ENCODE measurements around the gene ATG10. TPM values are rescaled to one million over a fixed set of nuclear protein-coding genes. Genes with fewer than 3 reads are reported as not detected.
"Not testable (repeated sequence)": the region's sequence is repeated elsewhere in the genome, so short reads cannot be mapped to it uniquely, and the experiment has no call there.

The ATG10 gene
- total RNA-seq, 1 experiment from 2014 or later = 12.2 TPM

DNA sequence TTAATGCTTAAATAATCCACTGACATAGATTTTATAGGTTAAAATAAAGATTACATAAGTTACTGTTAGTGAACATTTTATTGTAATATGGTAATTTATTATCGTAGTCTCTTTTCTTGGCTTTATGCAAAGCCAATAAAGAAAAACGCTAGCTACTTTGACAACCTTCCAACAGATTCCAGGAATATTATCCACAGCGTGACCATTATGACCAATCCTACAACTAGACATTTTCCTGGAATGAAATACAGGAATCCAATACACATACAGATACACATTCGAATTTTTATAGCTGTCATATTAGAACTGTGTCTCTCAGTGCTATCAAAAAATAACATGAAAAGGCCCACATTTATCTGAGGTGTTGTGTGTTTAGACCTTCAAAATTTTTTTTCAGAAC is 293.2 kb downstream of the ATG10 start:
- ChIA-PET CTCF (no interaction called here), POLR2A (no interaction called here)
- no peak for ATAC-seq

DNA sequence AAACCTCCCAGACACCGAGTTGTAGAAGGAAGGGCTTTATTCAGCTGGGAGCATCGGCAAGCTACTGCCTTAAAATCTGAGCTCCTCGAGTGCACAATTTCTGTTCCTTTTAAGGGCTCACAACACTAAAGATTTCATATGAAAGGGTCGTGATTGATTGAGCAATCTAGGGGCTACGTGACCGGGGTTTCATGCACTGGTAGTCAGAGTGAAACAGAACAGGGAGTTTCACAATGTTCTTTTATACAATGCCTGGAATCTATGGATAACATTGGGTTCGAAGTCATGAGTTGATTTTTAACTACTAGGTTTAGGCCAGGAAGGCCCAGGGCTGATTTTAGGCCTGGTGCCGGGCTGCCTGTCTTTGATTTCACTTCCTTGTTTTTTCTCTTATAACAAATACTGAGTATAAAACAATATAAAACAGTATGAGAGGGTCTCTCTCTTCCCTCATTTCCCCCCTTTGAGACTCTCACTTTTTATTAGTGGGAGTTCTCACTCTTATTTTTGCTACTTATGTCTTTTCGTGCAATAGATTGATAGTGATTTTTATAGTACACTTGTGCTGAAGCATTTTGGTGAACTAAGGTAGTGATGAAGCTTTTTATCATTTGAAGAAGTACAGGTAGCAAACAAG is 295.6 kb downstream of the ATG10 start:
- H3K27ac Mint-ChIP-seq; DNase-seq (ENCODE audit: low spot score); H3K27me3 Mint-ChIP-seq (ENCODE audit: low read depth); ATAC-seq; H3K4me3 Mint-ChIP-seq; POLR2A ChIA-PET: not testable (repeated sequence)
- Mint-ChIP-seq H3K4me1 (peaks cover 15% of the 10 kb centered on the region), H3K9me3 (peaks cover 24% of the 10 kb centered on the region), H3K36me3 (peaks cover 22% of the 10 kb centered on the region)
- CTCF ChIA-PET = interaction anchor here (1.2 kb wide), 1 partner anchor 10 kb away, joined by 3 read pairs; no protein-coding TSS in a partner anchor

More for the DNA sequence above, 293.2 kb downstream of the ATG10 start:
- TF ChIP-seq ZBTB21 (CRISPR knock-in tag; IDR thresholded peaks at IDR 0.05; ENCODE audit: borderline replicate concordance) = no peak
- TF ChIP-seq, protein P1, sequence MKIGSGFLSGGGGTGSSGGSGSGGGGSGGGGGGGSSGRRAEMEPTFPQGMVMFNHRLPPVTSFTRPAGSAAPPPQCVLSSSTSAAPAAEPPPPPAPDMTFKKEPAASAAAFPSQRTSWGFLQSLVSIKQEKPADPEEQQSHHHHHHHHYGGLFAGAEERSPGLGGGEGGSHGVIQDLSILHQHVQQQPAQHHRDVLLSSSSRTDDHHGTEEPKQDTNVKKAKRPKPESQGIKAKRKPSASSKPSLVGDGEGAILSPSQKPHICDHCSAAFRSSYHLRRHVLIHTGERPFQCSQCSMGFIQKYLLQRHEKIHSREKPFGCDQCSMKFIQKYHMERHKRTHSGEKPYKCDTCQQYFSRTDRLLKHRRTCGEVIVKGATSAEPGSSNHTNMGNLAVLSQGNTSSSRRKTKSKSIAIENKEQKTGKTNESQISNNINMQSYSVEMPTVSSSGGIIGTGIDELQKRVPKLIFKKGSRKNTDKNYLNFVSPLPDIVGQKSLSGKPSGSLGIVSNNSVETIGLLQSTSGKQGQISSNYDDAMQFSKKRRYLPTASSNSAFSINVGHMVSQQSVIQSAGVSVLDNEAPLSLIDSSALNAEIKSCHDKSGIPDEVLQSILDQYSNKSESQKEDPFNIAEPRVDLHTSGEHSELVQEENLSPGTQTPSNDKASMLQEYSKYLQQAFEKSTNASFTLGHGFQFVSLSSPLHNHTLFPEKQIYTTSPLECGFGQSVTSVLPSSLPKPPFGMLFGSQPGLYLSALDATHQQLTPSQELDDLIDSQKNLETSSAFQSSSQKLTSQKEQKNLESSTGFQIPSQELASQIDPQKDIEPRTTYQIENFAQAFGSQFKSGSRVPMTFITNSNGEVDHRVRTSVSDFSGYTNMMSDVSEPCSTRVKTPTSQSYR (CRISPR knock-in tag; IDR thresholded peaks at IDR 0.05) = no peak
- TF ChIP-seq TP53 (CRISPR knock-in tag; IDR thresholded peaks at IDR 0.05) = no peak
- no peak for TF ChIP-seq OVOL2 (CRISPR knock-in tag; IDR thresholded peaks at IDR 0.05; ENCODE audit: borderline replicate concordance)
- no peak for TF ChIP-seq ZNF138 (CRISPR knock-in tag; conservative IDR thresholded peaks at IDR 0.05)
- TF ChIP-seq, protein P2, sequence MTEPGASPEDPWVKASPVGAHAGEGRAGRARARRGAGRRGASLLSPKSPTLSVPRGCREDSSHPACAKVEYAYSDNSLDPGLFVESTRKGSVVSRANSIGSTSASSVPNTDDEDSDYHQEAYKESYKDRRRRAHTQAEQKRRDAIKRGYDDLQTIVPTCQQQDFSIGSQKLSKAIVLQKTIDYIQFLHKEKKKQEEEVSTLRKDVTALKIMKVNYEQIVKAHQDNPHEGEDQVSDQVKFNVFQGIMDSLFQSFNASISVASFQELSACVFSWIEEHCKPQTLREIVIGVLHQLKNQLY (CRISPR knock-in tag; IDR thresholded peaks at IDR 0.05) = no peak
- TF ChIP-seq, protein P3, sequence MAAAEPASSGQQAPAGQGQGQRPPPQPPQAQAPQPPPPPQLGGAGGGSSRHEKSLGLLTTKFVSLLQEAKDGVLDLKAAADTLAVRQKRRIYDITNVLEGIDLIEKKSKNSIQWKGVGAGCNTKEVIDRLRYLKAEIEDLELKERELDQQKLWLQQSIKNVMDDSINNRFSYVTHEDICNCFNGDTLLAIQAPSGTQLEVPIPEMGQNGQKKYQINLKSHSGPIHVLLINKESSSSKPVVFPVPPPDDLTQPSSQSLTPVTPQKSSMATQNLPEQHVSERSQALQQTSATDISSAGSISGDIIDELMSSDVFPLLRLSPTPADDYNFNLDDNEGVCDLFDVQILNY (CRISPR knock-in tag; IDR thresholded peaks at IDR 0.05) = no peak
- no peak for TF ChIP-seq NR3C1 (CRISPR knock-in tag; conservative IDR thresholded peaks at IDR 0.05; ENCODE audit: low read depth)
- no peak for TF ChIP-seq GRHL2 (CRISPR knock-in tag; IDR thresholded peaks at IDR 0.05; ENCODE audit: insufficient replicate concordance, severe bottlenecking)
- TF ChIP-seq NFATC4 (CRISPR knock-in tag; IDR thresholded peaks at IDR 0.05) = no peak
- no peak for TF ChIP-seq ATF1 (CRISPR knock-in tag; IDR thresholded peaks at IDR 0.05)
- Mint-ChIP-seq H3K4me1 (no peaks in the 10 kb centered on the region), H3K27ac (no peak overlapping the region), H3K4me3 (no peak overlapping the region), H3K9me3 (peaks cover 24% of the 10 kb centered on the region), H3K27me3 (ENCODE audit: low read depth) (no peaks in the 10 kb centered on the region), H3K36me3 (peaks cover 22% of the 10 kb centered on the region)
- no peak for DNase-seq (ENCODE audit: low spot score)

DNA sequence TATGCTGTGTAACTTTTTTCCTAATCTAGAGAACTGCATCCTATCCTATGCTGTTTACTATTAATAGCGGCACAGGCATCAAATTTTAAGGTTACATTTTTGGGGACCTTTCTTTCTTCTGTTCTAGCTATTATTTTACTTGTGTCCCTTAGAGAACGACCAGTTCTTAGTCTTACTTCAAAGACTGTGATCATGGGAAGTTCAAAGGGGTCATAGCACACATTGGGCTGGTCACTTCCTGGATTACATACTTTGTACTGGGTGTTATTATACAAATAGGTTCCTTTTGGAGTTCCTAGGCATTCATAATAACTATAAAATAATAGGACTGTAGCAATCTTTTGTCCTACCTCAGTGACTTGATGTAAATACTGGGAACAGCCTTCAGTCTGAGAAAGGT is 297.5 kb downstream of the ATG10 start:
- POLR2A ChIA-PET; DNase-seq (ENCODE audit: low spot score); ATAC-seq; H3K27me3 Mint-ChIP-seq (ENCODE audit: low read depth); H3K27ac Mint-ChIP-seq; H3K4me3 Mint-ChIP-seq: not testable (repeated sequence)
- peaks cover 24% of the 10 kb centered on the region for H3K9me3 Mint-ChIP-seq
- H3K36me3 Mint-ChIP-seq = peaks cover 26% of the 10 kb centered on the region
- H3K4me1 Mint-ChIP-seq = peaks cover 30% of the 10 kb centered on the region
- CTCF ChIA-PET = interaction anchor here (2.7 kb wide), 1 partner anchor 11 kb away, joined by 21 read pairs; no protein-coding TSS in a partner anchor

DNA sequence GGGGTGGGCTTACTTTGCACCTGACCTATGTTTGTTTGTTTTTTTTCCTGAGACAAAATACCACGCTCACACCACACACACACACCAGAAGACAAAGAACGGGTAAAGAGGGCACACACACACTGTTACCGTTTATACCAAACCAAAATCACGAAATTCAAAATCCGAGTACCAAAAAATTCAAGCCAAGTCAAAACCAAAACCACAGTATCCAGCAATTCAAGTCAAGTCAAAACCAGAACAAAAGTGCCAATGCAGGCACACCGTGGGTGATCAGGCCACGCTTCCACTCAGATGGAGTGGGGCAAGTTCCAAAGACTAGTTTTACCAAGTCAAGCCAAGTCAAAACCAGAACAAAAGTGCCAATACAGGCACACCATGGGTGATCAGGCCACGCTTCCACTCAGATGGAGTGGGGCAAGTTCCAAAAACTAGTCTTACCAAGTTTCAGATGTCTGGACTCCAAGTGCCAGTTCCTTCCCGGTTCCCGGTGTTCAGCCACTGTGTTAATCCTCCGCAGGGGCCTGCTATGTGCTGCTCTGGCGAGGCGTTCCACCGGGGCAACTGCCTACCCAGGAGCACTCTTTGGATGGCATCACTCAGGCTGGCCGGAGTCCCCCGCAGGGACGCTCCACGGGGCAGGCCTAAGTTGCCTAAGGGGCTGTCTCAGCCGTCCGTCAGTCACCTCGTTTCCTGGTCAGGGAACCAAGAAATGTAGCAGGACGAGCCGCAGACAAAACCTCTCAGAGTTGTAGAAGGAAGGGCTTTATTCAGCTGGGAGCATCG is 300.9 kb downstream of the ATG10 start:
- H3K4me1 Mint-ChIP-seq = peaks cover 55% of the 10 kb centered on the region
- H3K4me3 Mint-ChIP-seq; CTCF ChIA-PET; H3K27me3 Mint-ChIP-seq (ENCODE audit: low read depth): not testable (repeated sequence)
- DNase-seq (ENCODE audit: low spot score) (peak; percentile 26), ATAC-seq (peak; percentile 27)
- peak overlapping the region; percentile 97 for H3K27ac Mint-ChIP-seq
- POLR2A ChIA-PET = interaction anchor here (0.7 kb wide), 1 partner anchor 24 kb away, joined by 3 read pairs; no protein-coding TSS in a partner anchor
- peaks cover 48% of the 10 kb centered on the region for H3K36me3 Mint-ChIP-seq
- H3K9me3 Mint-ChIP-seq = peaks cover 12% of the 10 kb centered on the region
- TF ChIP-seq ZNF671 (CRISPR knock-in tag; IDR thresholded peaks at IDR 0.05) = 0 out of 2 replicates have a peak, but pooled peaks have one; percentile 8
- TF ChIP-seq, protein P4, sequence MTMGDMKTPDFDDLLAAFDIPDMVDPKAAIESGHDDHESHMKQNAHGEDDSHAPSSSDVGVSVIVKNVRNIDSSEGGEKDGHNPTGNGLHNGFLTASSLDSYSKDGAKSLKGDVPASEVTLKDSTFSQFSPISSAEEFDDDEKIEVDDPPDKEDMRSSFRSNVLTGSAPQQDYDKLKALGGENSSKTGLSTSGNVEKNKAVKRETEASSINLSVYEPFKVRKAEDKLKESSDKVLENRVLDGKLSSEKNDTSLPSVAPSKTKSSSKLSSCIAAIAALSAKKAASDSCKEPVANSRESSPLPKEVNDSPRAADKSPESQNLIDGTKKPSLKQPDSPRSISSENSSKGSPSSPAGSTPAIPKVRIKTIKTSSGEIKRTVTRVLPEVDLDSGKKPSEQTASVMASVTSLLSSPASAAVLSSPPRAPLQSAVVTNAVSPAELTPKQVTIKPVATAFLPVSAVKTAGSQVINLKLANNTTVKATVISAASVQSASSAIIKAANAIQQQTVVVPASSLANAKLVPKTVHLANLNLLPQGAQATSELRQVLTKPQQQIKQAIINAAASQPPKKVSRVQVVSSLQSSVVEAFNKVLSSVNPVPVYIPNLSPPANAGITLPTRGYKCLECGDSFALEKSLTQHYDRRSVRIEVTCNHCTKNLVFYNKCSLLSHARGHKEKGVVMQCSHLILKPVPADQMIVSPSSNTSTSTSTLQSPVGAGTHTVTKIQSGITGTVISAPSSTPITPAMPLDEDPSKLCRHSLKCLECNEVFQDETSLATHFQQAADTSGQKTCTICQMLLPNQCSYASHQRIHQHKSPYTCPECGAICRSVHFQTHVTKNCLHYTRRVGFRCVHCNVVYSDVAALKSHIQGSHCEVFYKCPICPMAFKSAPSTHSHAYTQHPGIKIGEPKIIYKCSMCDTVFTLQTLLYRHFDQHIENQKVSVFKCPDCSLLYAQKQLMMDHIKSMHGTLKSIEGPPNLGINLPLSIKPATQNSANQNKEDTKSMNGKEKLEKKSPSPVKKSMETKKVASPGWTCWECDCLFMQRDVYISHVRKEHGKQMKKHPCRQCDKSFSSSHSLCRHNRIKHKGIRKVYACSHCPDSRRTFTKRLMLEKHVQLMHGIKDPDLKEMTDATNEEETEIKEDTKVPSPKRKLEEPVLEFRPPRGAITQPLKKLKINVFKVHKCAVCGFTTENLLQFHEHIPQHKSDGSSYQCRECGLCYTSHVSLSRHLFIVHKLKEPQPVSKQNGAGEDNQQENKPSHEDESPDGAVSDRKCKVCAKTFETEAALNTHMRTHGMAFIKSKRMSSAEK (CRISPR knock-in tag; IDR thresholded peaks at IDR 0.05; ENCODE audit: borderline replicate concordance) = peak; percentile 13; the same call in 1 of the 2 replicates

DNA sequence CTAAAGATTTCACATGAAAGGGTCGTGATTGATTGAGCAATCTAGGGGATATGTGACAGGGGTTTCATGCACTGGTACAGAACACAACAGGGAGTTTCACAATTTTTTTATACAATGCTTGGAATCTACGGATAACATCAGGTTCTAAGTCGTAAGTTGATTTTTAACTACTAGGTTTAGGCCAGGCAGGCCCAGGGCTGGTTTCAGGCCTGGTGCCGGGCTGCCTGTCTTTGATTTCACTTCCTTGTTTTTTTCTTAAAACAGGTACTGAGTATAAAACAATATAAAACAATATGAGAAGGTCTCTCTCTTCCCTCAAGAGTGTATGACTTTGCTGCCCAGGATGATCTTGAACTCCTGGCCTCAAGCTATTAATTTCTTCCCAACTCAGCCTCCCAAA is 301.6 kb downstream of the ATG10 start:
- ATAC-seq; CTCF ChIA-PET; H3K4me3 Mint-ChIP-seq; H3K27me3 Mint-ChIP-seq (ENCODE audit: low read depth); DNase-seq (ENCODE audit: low spot score); H3K9me3 Mint-ChIP-seq: not testable (repeated sequence)
- POLR2A ChIA-PET = interaction anchor here (0.7 kb wide), 1 partner anchor 24 kb away, joined by 3 read pairs; no protein-coding TSS in a partner anchor
- Mint-ChIP-seq H3K4me1 (peaks cover 55% of the 10 kb centered on the region), H3K36me3 (peaks cover 44% of the 10 kb centered on the region), H3K27ac (peak overlapping the region; percentile 97)

Data from WTC11 (cell line).